Measurements from ENCODE around the gene TCN2. TPM values are rescaled to one million over a fixed set of nuclear protein-coding genes. Genes with fewer than 3 reads are reported as not detected.

TCN2 gene
- total RNA-seq, 1 experiment from 2014 or later = 11.5 TPM

Other genes starting within 250 kb of the TCN2 start
- gene RNF215, start 219.8 kb upstream of the TCN2 start, total RNA-seq (2021) = 24.0 and 33.8 TPM in 2 replicates
- 51.3 and 60.8 TPM in 2 replicates for gene SEC14L2, start 210.2 kb upstream of the TCN2 start, total RNA-seq (2021)
- 18.5 and 21.9 TPM in 2 replicates for gene MTFP1, start 181.4 kb upstream of the TCN2 start, total RNA-seq (2021)
- gene SEC14L3, start 135.2 kb upstream of the TCN2 start, total RNA-seq (2021) = not detected in 2 replicates
- 4.0 and 5.6 TPM in 2 replicates for gene SEC14L4, start 101.5 kb upstream of the TCN2 start, total RNA-seq (2021)
- gene SEC14L6, start 60.4 kb upstream of the TCN2 start, total RNA-seq (2021) = 0.31 and 0.33 TPM in 2 replicates
- gene GAL3ST1, start 32.5 kb upstream of the TCN2 start, total RNA-seq (2021) = 0.52 TPM in 1 of 2 replicates, not detected in the other
- 94.3 and 127 TPM in 2 replicates for gene PES1, start 15.3 kb upstream of the TCN2 start, total RNA-seq (2021)
- gene SLC35E4, start 28.6 kb downstream of the TCN2 start, total RNA-seq (2021) = 4.7 and 6.4 TPM in 2 replicates
- 9.9 and 11.0 TPM in 2 replicates for gene DUSP18, start 60.7 kb downstream of the TCN2 start, total RNA-seq (2021)
- gene OSBP2, start 87.7 kb downstream of the TCN2 start, total RNA-seq (2021) = 7.1 and 9.2 TPM in 2 replicates